ENCODE results near the gene PRKCB. TPM values are rescaled to one million over a fixed set of nuclear protein-coding genes. Genes with fewer than 3 reads are reported as not detected.

Gene PRKCB
- total and polyA plus RNA-seq, 3 donors from 2014 or later = 25.5 to 49.7 (median 26.6) TPM

DNA sequence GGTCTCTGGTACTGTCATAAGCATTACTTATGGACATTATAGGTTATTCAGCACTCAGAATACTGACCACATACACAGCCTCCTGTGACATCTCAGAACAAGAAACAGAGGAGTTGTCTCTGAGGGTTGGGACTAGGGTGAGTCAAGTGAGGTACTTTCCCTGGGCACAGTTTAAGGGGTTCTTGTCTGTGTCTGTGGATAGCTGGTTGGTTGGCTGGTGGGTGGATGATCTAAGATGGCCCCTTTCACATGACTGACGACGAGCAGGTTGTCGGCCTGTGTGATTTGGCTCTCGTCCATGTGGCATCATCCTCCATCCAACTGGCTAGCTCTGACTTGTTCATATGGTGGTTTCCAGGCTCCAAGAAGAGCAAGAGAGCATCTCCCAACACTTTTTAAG is 163.9 kb downstream of the PRKCB start:
- Histone ChIP-seq H3K27me3 (no peaks in the 10 kb centered on the region), H3K27ac (no peak overlapping the region), H3K9me3 (no peaks in the 10 kb centered on the region), H3K4me1 (no peaks in the 10 kb centered on the region), H3K4me3 (no peak overlapping the region), H3K36me3 (ENCODE audit: low read depth, missing control alignments) (no peaks in the 10 kb centered on the region)
- DNase-seq = no peak
- intact Hi-C loops (cut with DNase I; ENCODE audit: low total_unique reads) = no loop called here
- 80 to 84% methylated on average over 1 to 4 of the region's 4 CpGs for WGBS, 2 donors
- TF ChIP-seq, protein P1, sequence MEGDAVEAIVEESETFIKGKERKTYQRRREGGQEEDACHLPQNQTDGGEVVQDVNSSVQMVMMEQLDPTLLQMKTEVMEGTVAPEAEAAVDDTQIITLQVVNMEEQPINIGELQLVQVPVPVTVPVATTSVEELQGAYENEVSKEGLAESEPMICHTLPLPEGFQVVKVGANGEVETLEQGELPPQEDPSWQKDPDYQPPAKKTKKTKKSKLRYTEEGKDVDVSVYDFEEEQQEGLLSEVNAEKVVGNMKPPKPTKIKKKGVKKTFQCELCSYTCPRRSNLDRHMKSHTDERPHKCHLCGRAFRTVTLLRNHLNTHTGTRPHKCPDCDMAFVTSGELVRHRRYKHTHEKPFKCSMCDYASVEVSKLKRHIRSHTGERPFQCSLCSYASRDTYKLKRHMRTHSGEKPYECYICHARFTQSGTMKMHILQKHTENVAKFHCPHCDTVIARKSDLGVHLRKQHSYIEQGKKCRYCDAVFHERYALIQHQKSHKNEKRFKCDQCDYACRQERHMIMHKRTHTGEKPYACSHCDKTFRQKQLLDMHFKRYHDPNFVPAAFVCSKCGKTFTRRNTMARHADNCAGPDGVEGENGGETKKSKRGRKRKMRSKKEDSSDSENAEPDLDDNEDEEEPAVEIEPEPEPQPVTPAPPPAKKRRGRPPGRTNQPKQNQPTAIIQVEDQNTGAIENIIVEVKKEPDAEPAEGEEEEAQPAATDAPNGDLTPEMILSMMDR (IDR thresholded peaks at IDR 0.05) = no peak
- no peak for TF ChIP-seq POLR2A (IDR thresholded peaks at IDR 0.05)

DNA sequence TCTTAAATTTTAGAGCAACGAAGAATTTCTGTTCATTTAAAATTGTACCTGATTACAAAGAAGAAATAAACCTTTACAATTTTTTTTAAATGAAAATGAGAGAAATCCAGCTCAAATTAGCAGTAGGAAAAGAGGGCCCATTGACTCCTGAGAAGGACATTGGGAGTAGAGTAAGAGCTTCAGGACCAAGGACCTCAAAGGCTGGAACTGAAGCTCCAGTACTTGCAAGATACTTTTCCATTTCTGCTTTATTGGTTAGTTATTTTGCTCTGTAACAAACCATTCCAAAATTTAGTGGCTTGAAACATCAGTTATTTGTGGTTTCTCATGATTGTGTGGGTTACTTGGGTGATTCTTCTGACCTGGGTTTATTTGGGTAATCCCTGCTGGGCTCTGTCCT is 165.9 kb downstream of the PRKCB start:
- H3K9me3 ChIP-seq = no peaks in the 10 kb centered on the region
- H3K27ac ChIP-seq = no peak overlapping the region
- DNase-seq = no peak
- no peak for TF ChIP-seq POLR2A (IDR thresholded peaks at IDR 0.05)
- no peaks in the 10 kb centered on the region for H3K4me1 ChIP-seq
- intact Hi-C loops (cut with DNase I; ENCODE audit: low total_unique reads) = no loop called here
- no peaks in the 10 kb centered on the region for H3K27me3 ChIP-seq
- WGBS, 2 donors = 82 to 98% methylated on average over 1 of the region's 1 CpG
- H3K36me3 ChIP-seq (ENCODE audit: low read depth, missing control alignments) = no peaks in the 10 kb centered on the region
- H3K4me3 ChIP-seq = no peak overlapping the region

DNA sequence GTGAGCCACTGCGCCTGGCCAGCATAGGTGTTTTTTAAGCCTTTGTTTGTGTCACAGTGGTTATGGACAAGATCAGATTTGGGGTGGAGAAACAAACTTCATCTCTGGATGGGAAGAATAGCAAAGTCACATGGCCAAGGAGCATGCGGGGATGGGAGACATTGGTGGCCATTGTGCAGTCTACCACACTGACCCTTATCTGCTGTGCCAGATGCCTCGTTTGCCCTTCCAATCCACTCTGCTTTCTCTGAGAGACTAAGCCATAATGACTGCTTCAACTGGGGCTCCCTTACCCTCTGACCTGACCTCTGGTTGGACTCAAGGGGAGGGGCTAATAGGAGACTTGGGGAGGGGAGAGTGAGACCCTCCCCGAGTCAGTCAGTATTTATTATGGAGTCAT is 166.8 kb downstream of the PRKCB start:
- Histone ChIP-seq H3K4me3 (no peak overlapping the region), H3K4me1 (no peaks in the 10 kb centered on the region), H3K27me3 (no peaks in the 10 kb centered on the region), H3K27ac (no peak overlapping the region), H3K36me3 (ENCODE audit: low read depth, missing control alignments) (no peaks in the 10 kb centered on the region), H3K9me3 (no peaks in the 10 kb centered on the region)
- WGBS, 2 donors = 75 to 92% methylated on average over 4 of the region's 4 CpGs
- no peak for TF ChIP-seq POLR2A (IDR thresholded peaks at IDR 0.05)
- TF ChIP-seq, protein P1 (IDR thresholded peaks at IDR 0.05) = no peak
- intact Hi-C loops (cut with DNase I; ENCODE audit: low total_unique reads) = no loop called here
- DNase-seq = no peak

DNA sequence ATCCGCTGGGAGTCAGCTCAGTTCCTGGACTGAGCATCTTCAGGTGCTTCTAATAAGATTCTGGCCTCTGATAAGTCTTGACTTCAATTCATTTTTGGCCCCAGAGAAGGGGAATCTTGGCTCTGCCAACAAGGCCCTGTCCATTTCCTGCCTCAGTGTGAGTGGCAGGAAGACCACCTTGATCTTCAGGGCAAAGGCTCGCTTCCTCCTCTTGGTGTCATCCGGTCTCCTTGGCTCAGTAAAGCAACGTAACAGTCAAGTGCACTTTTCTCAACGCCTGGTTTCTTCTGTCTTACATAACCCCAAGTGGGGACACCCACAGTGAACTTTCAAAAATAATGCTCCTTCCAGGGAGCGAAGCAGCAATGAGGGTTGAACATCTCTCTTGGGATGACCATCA is 169.8 kb downstream of the PRKCB start:
- DNase-seq = no peak
- H3K27me3 ChIP-seq = no peaks in the 10 kb centered on the region
- H3K4me3 ChIP-seq = no peak overlapping the region
- no peaks in the 10 kb centered on the region for H3K36me3 ChIP-seq (ENCODE audit: low read depth, missing control alignments)
- no peak for TF ChIP-seq POLR2A (IDR thresholded peaks at IDR 0.05)
- TF ChIP-seq, protein P1 (IDR thresholded peaks at IDR 0.05) = no peak
- H3K27ac ChIP-seq = no peak overlapping the region
- intact Hi-C loops (cut with DNase I; ENCODE audit: low total_unique reads) = no loop called here
- WGBS, 2 donors = 90 to 94% methylated on average over 6 of the region's 6 CpGs
- H3K4me1 ChIP-seq = no peaks in the 10 kb centered on the region
- no peaks in the 10 kb centered on the region for H3K9me3 ChIP-seq

DNA sequence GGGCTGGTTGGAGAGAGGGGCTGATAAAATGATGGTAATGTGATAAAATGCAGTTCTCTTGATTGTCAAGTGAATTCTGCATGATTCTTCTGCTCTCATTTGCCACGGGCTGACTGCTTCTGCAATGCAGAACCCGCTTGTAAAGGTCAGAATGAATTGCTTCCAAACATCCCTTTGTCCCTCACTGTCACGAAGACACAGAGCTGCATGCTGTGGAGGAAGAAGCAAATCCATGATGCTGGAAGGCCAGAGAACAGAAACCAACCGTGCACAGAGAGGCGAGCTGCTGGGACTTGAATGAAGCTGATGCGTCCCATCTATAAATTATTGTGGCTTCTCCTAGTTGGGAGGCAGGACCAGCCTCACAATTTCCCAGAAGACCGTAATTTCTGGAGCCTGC is 171.6 kb downstream of the PRKCB start:
- intact Hi-C loops (cut with DNase I; ENCODE audit: low total_unique reads) = no loop called here

More for the DNA sequence above, 171.6 kb downstream of the PRKCB start:
- H3K27ac ChIP-seq = no peak overlapping the region
- 79 to 84% methylated on average over 7 of the region's 7 CpGs for WGBS, 2 donors
- no peaks in the 10 kb centered on the region for H3K4me1 ChIP-seq
- no peak for TF ChIP-seq POLR2A (IDR thresholded peaks at IDR 0.05)
- TF ChIP-seq, protein P1 (IDR thresholded peaks at IDR 0.05) = no peak
- H3K4me3 ChIP-seq = no peak overlapping the region
- H3K36me3 ChIP-seq (ENCODE audit: low read depth, missing control alignments) = no peaks in the 10 kb centered on the region
- no peaks in the 10 kb centered on the region for H3K9me3 ChIP-seq
- H3K27me3 ChIP-seq = no peaks in the 10 kb centered on the region
- DNase-seq = no peak

All from testis (tissue), 3 donors.